CD4-positive, alpha-beta T cell treated with Interferon gamma for 1 hour (primary cell): Measurements from ENCODE around the gene SEMA4D.
"Not testable (repeated sequence)": the region's sequence is repeated elsewhere in the genome, so short reads cannot be mapped to it uniquely, and the experiment has no call there.

Experiments used
- DNase-seq: peaks from one replicate; pipeline ENCODE4 v3.0.0-alpha.2; 2020

SEMA4D gene

DNA sequence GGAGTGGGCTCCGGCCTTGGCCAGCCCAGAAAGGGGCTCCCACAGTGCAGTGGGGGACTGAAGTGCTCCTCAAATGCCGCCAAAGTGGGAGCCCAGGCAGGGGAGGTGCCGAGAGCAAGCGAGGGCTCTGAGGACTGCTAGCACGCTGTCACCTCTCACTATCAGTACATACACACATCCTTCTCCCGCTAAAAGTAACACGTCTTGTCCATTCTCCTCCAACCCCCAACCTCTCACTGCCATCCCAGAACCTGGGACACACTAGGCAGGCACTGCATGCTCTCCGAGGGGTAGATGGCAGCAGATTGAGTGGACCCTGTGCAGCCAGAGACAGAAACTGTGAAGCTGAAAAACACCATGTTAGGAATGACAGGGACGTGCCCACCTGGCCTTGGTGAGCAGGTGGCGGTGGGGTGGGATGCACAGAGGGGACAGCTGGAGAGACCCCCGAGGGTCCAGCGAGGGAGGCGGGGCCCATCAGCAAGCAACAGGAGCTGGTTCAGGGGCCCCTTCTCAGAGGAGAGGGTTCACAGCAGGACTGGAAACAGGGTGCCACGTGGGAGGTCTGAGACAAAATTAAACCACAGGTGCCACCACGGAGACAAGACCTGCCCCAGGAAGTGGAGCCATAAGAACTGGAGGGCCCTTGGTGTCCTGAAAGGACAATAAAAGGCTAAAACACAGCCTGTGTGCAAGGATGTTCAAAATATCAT lies 16.9 kb downstream of the SEMA4D start:
- no peak for DNase-seq

DNA sequence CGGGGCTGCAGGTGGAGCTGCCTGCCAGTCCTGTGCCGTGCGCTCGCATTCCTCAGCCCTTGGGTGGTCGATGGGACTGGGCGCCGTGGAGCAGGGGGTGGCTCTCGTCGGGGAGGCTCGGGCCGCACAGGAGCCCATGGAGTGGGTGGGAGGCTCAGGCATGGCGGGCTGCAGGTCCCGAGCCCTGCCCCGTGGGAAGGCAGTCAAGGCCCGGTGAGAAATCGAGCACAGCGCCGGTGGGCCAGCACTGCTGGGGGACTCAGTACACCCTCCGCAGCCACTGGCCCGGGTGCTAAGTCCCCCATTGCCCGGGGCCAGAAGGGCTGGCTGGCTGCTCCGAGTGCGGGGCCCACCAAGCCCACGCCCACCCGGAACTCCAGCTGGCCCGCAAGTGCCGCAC lies 17.5 kb downstream of the SEMA4D start:
- DNase-seq = not testable (repeated sequence)

DNA sequence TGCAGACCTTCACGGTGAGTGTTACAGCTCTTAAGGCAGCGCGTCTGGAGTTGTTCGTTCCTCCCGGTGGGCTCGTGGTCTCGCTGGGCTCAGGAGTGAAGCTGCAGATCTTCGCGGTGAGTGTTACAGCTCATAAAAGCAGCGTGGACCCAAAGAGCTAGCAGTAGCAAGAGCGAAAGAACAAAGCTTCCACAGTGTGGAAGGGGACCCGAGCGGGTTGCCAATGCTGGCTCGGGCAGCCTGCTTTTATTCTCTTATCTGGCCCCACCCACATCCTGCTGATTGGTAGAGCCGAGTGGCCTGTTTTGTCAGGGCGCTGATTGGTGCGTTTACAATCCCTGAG lies 18.3 kb downstream of the SEMA4D start:
- not testable (repeated sequence) for DNase-seq

DNA sequence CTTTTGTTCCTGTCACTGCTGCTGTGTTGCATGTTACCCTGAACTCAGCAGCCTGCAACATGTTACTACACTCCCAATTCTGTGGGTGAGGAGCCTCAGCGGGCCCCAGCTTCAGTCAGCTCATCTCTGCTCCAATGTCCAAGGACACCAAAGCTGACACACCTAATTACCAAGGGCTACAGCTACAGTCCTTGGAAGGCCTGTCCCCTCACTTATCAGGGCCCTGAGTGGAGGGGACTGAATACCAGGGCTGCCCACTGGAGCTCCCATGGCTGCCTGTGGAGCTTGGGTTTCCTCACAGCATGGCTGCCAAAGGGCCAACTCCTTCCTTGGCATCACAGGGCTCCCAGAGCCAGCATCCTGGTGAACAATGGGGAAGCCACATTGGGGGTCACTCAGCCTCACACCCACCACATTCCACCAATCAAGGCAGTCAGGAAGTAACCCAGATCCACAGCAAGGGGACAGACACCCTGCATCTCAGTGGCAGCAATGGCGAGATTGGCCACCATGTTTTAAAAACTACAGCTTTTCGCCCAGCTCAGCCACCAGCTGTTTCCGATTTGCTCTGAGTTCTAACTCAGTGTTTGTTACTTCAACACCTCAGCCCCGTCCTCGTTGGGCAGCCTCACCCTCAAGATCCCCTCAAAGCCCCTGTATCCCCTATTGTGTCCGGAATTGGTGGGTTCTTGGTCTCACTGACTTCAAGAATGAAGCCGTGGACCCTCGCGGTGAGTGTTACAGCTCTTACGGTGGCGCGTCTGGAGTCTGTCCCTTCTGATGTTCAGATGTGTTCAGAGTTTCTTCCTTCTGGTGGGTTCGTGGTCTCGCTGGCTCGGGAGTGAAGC lies 18.9 kb downstream of the SEMA4D start:
- no peak for DNase-seq

DNA sequence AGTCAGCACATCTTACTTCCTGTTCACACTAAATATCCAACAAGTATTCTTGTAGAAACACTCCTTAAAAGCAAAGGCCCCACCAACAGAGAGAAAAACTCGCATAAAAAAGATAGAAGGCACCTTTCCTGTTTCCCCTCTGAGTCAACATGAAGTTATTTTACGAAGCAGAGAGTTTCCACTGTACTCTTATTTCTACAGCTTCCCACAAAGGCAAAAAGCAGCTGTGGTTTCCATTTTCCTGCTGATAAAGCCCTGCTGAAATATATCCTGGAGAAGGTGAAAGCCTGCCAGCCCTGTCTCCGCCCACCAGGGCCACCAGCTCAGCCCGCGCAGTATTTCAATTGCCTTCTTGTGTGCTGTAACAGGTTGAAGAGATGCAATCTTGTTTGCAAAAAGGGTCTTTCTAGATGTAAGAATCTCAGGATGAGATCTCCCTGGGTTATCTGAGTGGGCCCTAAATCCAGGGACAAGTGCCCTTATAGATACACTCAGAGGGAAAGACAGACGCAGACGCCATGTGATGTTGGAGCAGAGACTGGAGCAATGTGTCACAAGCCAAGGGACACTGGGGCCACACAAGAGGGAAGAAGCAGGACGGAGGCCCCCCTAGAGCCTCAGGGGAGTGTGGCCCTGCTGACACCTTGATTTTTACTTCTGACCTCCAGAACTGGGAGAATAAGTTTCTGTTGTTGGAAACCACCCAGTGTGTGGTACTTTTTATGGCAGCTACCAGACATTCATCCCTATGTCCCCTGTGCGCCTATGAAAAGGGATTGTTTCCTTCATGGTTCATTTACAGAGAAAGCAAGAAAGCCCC lies 19.9 kb downstream of the SEMA4D start:
- no peak for DNase-seq

DNA sequence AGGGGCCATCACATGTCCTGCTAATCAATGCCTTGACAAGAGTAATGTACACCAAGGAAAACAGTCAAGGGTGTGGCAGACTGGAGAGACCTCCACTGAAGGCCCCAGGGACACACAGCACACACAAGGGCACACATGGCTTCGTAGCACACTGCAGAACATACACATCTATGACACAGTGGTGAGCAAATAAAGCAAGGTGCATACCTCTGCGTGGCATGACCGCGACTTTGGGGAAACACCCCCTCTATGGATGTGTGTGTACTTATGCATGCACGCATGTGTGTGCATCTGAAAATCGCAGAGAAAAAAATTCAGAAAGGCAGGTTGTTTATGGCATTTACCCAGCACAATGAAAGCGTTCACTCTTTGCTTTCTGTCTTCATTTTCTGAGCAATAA lies 20.5 kb downstream of the SEMA4D start:
- DNase-seq = no peak

DNA sequence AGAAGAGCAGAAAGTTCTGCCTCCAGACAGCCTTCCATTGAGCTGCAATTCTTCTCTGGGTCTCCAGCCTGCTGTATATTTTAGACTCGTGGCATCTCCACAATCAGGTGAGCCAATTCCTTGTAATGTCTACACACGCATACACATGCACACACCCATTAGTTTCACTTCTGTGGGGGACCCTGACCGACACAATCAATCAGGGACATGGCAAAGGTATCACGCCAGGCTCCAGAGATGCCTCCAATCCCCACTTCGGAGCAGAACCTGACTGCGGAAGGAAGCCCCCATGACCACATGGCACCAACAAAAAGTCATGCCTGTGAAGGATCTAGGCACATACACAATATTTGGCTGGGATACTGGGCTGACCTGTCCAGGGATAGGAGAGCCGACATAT lies 21.4 kb downstream of the SEMA4D start:
- DNase-seq = no peak

DNA sequence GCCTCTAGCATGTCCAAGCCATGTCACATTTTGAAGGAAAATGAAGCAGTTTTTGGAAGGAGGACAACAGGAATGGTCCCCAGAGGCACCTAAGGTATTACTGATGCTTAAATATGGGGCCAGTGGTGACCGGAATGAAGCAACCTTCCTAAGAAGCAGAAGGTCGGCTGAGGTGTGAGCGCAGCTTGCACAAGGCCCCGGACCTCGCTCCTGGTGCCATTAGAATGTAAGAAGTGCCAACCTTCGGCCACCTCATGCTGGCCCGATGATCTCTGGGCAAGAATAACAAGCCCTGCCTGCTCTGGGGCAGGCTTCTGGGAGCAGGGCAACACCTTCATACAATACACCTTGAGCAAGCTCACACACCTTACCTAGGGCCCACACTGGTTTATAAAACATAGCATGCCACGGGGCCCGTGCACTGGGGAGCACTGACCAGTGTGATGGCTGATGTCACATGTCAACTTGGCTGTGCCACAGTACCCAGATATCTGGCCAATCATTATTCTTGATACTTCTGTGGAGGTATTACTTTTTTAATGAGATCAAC lies 21.9 kb downstream of the SEMA4D start:
- no peak for DNase-seq

DNA sequence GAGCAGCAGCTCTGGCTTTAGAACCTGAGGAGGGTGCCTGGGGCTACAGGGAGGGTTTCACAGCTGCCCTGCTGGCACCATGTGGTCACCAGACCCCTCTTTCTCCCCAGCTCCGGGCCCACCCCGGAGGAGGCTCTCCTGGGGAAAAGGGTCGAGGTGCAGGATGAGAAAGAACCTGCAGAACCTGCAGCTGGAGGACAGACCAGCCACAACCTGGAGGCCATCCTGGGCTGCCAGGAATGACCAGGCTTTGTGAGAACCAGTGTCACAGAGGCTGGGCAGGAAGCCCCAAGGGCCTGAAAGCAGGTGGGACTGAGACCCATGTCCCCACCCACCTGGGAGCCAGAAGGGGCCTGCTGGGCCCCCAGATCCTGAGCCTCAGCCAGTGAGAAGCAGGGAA lies 23.0 kb downstream of the SEMA4D start:
- DNase-seq = no peak

DNA sequence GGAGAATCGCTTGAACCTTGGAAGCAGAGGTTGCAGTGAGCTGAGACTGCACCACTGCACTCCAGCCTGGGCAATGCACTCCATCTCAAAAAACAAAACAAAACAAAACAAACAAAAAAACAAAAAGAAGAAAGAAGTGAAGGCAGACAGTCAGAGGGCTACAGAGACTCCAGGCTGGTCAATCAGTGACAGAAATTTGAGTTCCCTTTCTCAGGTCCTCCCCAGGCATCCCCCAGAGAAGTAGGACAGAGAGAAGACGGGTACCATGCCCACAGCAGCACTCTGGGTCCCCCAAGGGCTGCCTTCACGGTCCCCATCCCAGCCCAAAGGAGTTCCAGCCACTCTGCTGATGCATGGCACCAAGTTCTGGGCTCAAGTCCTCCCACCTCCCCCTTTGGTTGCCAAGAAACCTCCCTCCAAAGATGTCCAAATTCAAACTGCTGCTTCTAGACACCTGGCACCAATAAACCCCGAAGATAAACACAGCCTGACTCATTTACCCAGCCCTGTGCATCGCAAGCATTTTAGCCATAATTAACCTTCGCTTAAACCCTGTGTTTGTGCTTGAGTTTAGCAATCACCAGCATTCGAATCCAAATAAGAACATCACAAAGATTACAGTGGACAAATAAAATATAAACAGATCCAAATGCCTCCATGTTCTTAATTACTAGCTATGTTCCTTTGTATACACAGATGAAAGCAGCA lies 24.0 kb downstream of the SEMA4D start:
- DNase-seq = no peak

DNA sequence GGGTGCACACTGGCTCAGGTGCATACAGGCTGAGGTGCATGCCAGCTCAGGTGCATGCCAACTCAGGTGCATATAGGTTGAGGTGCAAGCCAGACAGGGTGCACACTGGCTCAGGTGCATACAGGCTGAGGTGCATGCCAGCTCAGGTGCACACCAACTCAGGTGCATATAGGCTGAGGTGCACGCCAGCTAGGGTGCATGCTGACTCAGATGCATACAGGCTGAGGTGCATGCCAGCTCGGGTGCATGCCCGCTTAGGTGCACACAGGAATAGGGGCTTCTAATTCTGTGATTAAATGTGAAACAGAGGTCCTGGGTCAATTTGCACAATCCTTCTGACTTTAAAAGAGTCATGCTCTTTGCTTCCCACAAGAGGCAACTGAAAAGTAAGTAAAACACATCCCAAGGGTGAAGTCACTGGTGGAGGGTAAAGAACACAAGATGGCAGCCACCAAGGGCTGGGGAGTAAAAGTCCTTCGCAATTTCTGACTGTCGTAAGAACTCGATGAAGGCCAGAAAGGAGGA lies 26.1 kb downstream of the SEMA4D start:
- DNase-seq = not testable (repeated sequence)

DNA sequence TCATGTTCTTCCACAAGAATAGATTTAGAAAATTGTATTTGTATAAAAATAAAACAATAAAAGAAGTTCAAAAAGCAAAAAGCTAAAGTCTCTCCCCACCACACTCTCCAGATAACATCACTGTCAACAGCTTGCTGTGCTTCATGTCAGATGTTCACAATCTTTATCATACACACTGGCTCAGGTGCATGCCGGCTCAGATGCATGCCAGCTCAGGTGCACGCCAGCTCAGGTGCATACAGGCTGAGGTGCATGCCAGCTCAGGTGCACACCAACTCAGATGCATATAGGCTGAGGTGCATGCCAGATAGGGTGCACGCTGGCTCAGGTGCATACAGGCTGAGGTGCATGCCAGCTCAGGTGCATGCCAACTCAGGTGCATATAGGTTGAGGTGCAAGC lies 26.5 kb downstream of the SEMA4D start:
- DNase-seq = no peak

DNA sequence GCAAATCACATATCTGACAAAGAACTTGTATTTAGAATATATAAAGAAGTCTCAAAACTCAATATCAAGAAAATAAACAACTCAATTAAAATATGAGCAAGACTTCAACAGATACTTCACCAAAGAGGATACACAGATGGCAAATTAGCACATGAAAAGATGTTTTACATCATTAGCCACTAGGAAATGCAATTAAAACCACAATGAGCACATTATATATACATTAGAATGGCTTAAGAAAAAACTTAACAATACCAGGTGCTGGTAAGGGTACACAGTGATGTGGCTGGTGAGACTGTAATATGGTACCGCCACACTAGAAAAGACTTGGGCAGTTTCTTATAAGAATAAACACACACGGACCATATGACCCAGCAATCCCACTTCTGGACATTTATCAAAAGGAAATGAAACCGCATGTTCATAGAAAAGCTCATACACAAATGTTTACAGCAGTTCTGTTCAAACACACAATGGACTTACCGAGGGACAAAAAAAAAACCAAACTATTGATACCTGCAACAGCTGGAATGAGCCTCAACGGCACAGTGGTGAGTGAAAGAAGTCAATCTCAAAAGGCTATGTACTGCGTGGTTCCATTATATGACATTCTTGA lies 27.6 kb downstream of the SEMA4D start:
- no peak for DNase-seq

DNA sequence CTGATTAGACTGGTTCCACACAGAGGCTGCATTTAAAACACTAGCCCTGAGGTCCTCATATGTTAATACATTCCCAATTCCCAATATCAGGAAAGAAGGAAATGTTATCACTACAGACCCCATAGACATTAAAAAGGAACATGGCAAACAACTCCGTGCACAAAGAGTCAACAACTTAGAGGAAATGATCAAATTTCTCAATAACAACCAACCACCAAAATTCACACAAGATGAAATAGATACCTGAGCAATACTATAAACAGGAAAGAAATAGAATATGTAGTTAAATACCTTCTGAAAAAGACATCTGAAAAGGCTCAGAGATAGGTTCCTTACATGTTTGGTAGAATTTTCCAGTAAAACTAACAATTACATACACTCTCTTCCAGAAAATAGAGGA lies 28.9 kb downstream of the SEMA4D start:
- DNase-seq = no peak

DNA sequence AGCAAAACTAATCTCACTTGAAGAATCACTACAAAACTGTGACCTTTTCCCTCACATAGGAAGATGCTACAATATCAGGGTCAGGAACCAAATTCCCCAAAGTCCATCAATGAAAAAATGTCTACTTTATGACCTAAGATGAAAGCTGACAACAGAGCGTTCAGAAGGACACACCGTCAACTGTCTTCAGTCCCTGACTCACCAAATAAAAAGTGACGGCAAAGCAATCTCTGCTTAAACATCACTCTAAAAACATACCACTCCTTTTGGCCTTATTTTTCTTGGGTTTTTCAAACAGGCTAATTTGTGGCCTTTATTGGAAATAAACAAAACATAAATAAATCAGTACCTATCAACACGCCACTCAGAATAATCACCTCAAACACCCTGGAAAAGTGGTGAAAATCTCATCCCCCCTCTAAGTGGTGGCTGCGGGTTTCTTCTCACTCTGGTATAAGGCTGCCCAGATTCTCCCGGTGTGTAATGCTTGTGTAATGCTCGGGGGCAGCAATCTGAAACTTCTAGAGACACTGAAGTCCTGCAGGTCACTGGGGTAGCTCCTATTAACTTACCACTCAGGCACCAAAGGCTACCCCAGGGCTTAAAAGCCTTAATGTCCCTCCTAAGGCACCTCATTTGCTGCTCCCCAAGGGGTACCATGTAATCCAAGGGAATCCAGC lies 29.5 kb downstream of the SEMA4D start:
- DNase-seq = no peak

DNA sequence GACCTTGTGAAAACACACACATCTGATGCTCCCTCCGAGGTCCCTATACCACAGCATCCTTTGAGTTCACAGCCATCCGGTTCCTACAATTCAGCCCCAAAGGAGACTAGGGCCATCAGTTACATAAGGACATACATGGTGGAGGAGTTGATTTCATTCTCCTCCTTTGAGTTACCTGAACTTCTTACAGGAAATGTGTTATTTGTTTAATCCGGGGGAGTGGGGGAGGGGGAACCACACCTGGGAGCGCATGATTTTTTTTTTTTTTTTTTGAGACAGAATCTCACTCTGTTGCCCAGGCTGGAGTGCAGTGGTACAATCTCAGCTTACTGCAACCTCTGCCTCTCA lies 30.7 kb downstream of the SEMA4D start:
- DNase-seq = no peak

DNA sequence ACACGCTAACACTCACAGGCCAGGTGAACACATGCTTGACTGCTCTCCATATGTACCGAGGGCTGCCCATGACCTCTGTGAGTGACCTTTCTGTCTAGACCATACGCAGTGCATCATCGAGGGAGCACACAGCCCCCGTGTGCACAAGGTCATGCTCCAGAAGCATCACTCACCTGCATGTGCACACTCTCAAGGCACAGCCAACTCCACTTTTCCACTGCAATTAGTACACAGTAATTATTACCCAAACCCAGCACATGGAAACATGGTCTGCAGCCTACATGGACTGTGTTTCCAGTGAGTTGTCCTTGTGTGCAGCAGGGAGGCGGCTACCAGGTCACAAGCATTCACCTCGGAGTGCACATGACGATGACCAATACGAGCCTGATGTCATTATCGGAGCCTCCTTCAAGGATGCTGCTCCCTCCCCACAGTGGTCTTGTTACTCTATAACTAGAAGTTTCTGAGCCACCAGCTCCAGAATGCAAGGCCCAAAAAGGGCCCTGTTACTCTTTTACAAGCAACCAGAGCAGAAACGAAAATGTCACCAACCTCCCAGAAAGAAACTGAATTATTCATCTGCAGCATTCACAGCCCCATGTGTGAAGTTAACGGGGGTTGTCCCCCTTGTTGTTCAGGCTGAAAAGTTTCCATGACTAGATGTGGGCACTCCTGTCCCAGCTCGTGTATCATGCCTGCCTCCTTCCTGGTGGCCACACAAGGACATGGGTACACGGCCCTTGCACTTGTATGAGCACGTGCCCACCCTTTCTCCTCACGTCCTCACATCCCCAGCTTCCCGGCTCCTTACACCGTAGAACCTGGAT lies 31.2 kb downstream of the SEMA4D start:
- DNase-seq = no peak

DNA sequence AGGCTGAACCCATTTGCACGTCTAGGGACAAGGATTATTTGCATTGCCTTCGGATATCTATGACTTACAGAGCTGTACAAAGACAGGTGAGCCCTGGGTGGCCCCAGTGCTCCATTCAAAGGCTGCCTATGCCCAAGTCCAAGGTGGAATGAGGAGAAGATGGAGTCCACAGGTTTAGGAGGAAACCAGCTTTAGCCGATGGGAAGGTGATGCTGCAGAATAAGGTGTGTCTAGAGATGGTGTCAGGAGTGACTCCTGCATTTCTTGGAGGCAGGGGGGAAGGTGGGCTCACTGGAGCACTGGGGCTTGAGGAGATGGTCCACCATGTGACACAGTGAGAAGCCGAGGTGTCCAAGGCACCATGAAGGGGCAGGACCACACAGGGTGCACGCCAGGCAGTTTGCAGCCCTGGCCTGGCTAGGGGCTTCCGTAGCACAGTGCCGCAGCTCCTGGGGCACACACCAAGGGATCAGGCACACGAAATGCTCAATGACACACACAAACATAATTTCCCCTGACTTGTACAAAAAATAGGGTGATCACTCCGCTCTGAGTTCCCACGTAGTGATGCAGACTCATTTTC lies 32.1 kb downstream of the SEMA4D start:
- DNase-seq = no peak

DNA sequence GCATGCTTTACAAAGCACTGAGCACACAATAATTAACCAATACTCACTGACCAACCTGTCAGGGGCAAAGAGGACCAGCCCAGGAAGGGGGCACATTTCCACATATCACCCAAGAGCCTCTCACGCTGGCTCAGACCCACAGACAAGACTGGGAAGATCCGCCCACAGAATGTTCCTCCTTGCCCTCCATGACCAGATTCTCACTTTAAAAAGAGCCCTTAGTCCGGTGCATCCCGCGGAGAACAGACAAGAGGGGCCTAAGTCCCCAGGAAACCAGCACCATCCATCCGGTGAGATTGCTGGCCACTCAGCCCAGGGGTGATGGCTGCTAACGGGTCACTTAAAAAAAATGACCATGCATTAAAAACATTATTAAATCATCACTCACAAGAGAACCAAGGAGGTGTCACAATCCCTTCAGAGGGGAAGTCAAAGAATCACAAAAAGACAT lies 32.9 kb downstream of the SEMA4D start:
- no peak for DNase-seq

DNA sequence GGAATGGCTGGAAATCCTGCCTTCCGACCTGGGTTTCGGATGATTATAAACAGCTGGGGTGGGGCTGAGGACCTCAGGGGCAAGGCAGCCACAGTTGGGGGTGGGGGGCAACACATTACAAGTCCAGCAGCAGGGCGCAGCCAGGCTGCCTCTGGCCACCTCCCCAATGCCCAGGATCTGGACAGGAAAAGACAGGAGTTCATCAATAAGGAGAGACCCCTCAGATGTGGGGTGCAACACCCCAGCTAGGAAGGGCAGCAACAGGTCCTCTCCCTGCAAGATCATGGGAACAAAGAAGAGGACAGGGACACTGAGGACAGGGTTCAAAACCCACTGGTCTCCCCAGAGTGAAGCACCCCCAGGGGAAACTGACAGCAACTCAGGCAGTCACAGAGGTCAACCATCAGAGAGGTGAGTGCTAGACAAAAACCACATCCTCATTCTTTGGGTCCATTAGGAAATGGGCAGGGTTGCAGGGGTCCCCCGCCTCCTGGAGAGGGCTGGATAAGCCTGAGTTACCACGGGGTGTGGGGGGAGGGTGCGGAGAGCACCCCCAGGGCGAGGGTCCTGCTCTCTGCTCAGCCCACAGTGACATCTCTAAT lies 33.5 kb downstream of the SEMA4D start:
- DNase-seq = no peak
